Caki2 (cell line): ENCODE data around the gene PLXNA3. TPM values are rescaled to one million over a fixed set of nuclear protein-coding genes. Genes with fewer than 3 reads are reported as not detected.

Source experiments
- DNase-seq: peaks from one replicate; pipeline ENCODE4 v3.0.0-alpha.2; 2015; ENCODE audit warnings: low read depth
- in situ Hi-C: cut with HindIII; loops from 2 replicates; pipeline ENCODE4 v1.10.0; 2016; ENCODE audit warnings: low sequenced_read_pairs, low pct_unique_long_range_greater_than_20kb, mixed read lengths
- total RNA-seq: library from RNA; depleted of rRNA; stranded (reverse); fragments of >200 nt; shearing (Covaris generic); gene quantifications from 2 replicates; pipeline ENCODE4 v1.2.3, GENCODE V29; 2014; ENCODE audit warnings: low replicate concordance; rRNA removed

PLXNA3 gene
- total RNA-seq, result 2.2 and 2.7 TPM in 2 replicates

- DNase-seq, result no peak
- in situ Hi-C loops, result no loop called here
Observed at GRCh38 chrX:154458116-154458953, at the start of gene PLXNA3. Gene PLXNA3, plus strand, starts transcription at chrX:154458281. Its CDS starts 1,903 bp downstream, at chrX:154460184.

GRCh38 chrX:154408659-154409221, 49.3 kb upstream of the PLXNA3 start:
- DNase-seq, result no peak
- in situ Hi-C loops, result no loop called here

- DNase-seq, result peak; percentile 86
- in situ Hi-C loops, result no loop called here
Observed at GRCh38 chrX:154409222-154409871, 48.7 kb upstream of the PLXNA3 start, which contains the start of gene DNASE1L1. Gene DNASE1L1, minus strand, starts transcription at chrX:154409254. Its CDS starts 3,686 bp downstream, at chrX:154405568.

GRCh38 chrX:154411981-154412340, 46.1 kb upstream of the PLXNA3 start:
- in situ Hi-C loops, result no loop called here
- peak; percentile 61 for DNase-seq

GRCh38 chrX:154412468-154412867, 45.6 kb upstream of the PLXNA3 start:
- in situ Hi-C loops, result no loop called here
- DNase-seq, result no peak

GRCh38 chrX:154413142-154413541, 44.9 kb upstream of the PLXNA3 start:
- no peak for DNase-seq
- in situ Hi-C loops, result no loop called here

- in situ Hi-C loops, result no loop called here
- no peak for DNase-seq
Observed at GRCh38 chrX:154417157-154417556, 40.9 kb upstream of the PLXNA3 start.

GRCh38 chrX:154419189-154419588, 38.9 kb upstream of the PLXNA3 start:
- DNase-seq, result no peak
- in situ Hi-C loops, result no loop called here

GRCh38 chrX:154419688-154420401, 38.2 kb upstream of the PLXNA3 start:
- DNase-seq, result no peak
- in situ Hi-C loops, result no loop called here

GRCh38 chrX:154420402-154420756, 37.7 kb upstream of the PLXNA3 start:
- DNase-seq, result no peak
- in situ Hi-C loops, result no loop called here

- DNase-seq, result no peak
- in situ Hi-C loops, result no loop called here
Observed at GRCh38 chrX:154426916-154427770, 30.9 kb upstream of the PLXNA3 start.

GRCh38 chrX:154428176-154429171, 29.6 kb upstream of the PLXNA3 start, which contains the start of gene ATP6AP1:
Gene ATP6AP1, plus strand, starts transcription at chrX:154428677. Its CDS starts 16 bp downstream, at chrX:154428693.
- in situ Hi-C loops, result no loop called here

GRCh38 chrX:154429711-154430110, 28.4 kb upstream of the PLXNA3 start:
- in situ Hi-C loops, result no loop called here

More at GRCh38 chrX:154428176-154429171, 29.6 kb upstream of the PLXNA3 start, which contains the start of gene ATP6AP1:
- peak; percentile 88 for DNase-seq

GRCh38 chrX:154430479-154430878, 27.6 kb upstream of the PLXNA3 start:
- DNase-seq, result no peak
- in situ Hi-C loops, result no loop called here

More at GRCh38 chrX:154429711-154430110, 28.4 kb upstream of the PLXNA3 start:
- no peak for DNase-seq

- no peak for DNase-seq
- in situ Hi-C loops, result no loop called here
Observed at GRCh38 chrX:154430916-154431315, 27.2 kb upstream of the PLXNA3 start.

GRCh38 chrX:154431341-154431740, 26.7 kb upstream of the PLXNA3 start:
- in situ Hi-C loops, result no loop called here
- no peak for DNase-seq
